Activated CD8-positive, alpha-beta memory T cell treated with anti-CD3 and anti-CD28 coated beads for 1 hour (primary cell): ENCODE results near the gene OR8B4.
"Not testable (repeated sequence)": the region's sequence is repeated elsewhere in the genome, so short reads cannot be mapped to it uniquely, and the experiment has no call there.

ENCODE experiments used
- DNase-seq, 2 donors: peaks; one replicate each; pipeline ENCODE4 v3.0.0-alpha.2; 2020; ENCODE audit warnings: low read depth in 1 of 2; ENCODE audit errors: extremely low read depth in 1 of 2

The OR8B4 gene

DNA sequence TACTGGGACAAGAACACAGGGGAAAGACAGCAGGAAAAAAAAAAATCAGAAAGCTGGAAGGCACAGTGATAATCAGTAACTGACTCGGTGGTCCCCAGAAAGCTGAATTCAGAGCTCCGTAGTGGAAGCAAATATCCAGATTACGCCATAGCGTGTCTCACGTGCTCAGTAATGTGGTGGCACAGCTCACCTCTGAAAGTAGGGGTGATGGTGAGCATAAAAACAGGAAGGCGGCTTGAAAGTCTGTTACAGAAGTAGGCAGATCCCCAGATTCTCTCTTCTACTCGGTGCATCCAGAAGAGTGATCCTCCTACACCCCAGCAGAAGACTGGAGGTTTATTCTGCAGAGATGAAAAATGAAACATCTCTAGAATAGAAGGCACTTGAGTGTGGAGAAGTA lies 14.8 kb downstream of the OR8B4 start:
- DNase-seq: no peak

DNA sequence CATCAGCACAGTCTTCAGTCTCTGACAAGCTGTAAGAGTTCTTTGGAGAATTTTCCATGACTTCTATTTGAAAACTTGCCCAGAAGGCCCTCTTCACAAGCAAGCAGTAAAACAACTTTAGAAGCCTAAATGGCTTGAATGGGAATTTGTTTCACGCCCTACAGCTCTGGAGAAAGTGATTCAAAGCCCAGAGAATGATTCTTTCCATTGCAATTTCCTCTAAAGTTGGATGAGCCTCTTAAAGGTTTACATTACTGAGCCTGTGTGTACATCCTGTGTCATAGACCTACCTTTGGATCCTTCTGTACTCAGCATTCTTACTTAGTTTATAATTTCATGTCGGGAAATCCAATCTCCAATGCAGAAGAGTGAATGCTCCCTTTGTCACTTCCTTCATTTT lies 19.1 kb downstream of the OR8B4 start:
- DNase-seq: no peak

DNA sequence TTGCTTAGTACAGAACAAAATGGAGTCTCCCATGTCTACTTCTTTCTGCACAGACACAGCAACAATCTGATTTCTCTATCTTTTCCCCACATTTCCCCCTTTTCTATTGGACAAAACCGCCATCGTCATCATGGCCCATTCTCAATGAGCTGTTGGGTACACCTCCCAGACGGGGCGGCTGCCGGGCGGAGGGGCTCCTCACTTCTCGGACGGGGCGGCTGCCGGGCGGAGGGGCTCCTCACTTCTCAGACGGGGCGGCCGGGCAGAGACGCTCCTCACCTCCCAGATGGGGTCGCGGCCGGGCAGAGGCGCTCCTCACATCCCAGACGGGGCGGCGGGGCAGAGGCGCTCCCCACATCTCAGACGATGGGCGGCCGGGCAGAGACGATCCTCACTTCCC lies 21.5 kb downstream of the OR8B4 start:
- DNase-seq: not testable (repeated sequence)

DNA sequence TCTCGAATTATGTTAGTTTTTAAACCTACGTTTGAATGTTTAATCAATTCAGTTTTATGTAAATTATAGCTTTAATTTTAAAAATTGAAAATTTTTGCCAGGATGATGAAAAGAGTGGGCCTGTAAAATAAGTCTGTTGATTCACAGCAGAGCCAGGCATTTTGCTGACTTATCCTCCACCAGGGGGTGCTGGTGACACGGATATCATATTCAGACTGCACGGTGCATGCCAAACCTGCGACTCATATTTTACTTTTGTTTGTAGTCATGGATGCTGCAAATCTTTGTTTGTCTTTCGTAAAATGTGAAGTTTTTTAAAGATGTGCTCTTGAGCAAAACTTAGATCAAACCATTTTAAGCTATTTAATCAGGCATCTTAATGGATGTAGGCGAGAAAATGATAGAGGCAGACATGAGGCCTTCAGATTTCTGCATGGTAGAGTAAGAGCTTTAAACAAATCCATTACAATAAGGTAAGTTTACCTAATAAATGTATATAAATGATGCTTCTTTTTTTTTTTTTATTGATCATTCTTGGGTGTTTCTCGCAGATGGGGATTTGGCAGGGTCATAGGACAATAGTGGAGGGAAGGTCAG lies 22.2 kb downstream of the OR8B4 start:
- no peak for DNase-seq

DNA sequence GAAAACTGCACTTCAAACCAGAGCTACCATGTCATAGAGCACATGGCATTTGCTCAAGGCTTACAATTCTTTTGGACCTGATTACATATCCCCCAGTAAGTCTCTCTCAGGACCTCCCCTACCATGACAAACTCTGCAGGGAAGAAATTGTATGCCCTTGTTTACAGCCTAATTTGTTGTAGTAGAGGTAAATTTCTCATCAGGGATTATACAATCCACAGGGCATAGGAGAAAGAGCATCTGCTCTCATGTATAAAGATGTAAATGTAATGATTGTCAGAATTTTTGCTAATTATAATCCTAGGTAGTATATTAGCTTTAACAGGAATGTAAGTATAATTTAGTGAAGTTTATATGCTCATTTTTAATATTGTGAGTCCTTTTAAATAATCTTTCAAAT lies 25.7 kb downstream of the OR8B4 start, which contains the start of gene OR8B3:
OR8B3 (minus strand) TSS at position 101 of the 400 bp plus-strand sequence. CDS start 1,673 bp downstream, outside the sequence.
- DNase-seq: no peak

DNA sequence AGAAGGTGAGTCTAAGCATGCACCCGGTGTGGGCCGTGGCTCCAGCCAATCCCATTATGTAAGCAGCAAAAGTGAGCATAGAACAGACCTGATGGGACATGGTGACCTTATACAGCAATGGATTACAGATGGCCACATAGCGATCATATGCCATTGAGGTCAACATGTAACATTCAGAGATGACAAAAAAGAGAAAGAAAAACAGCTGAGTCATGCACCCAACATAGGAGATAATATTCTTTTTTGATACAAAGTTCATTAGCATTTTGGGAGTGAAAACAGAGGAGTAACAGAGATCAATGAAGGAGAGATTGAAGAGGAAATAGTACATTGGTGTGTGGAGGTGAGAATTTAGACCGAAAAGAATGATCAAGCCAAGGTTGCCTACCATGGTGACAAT lies 27.8 kb downstream of the OR8B4 start:
- DNase-seq: not testable (repeated sequence)

DNA sequence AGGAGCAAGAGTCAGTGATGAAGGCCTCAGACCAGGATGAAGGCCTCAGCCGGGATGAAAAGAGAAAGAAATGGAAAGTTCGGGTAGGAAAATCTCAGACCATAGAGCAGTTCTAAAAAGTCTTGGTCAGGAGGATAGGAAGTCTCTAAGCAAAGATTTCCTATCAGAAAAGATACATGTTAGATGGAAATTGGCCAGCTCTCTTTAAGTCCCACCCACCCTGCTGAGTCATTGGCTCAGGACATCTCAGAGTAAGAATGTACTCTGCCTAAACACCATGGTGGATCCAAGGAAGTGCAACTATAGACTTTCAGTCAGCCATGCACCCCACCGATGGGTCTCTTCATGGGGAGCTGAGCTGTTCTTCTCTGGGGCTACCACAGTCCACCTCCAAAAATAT lies 30.3 kb downstream of the OR8B4 start:
- DNase-seq: no peak

DNA sequence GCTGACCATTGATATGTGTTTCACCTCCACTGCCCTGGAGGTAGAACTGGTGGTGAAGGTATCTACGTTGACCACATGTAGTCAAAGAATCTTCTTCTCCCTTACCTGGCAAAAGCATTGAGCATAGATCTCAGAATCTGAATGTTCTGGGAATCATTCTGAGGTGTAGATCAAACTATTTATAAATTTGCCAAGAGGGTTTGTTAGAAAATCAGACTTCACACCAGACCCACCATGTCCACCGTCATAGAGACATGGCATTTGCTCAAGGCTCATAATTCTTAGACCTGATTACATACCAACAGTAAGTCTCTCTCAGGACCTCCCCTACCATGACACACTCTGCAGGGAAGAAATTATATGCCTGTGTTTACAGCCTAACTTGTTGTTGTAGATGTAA lies 40.3 kb downstream of the OR8B4 start, which contains the start of gene OR8B2:
OR8B2 (minus strand) TSS at position 101 of the 400 bp plus-strand sequence. CDS start 1,156 bp downstream, outside the sequence.
- DNase-seq: no peak

DNA sequence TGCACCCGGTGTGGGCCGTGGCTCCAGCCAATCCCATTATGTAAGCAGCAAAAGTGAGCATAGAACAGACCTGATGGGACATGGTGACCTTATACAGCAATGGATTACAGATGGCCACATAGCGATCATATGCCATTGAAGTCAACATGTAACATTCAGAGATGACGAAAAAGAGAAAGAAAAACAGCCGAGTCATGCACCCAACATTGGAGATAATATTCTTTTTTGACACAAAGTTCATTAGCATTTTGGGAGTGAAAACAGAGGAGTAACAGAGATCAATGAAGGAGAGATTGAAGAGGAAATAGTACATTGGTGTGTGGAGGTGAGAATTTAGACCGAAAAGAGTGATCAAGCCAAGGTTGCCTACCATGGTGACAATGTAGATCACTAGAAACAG lies 41.8 kb downstream of the OR8B4 start:
- not testable (repeated sequence) for DNase-seq

DNA sequence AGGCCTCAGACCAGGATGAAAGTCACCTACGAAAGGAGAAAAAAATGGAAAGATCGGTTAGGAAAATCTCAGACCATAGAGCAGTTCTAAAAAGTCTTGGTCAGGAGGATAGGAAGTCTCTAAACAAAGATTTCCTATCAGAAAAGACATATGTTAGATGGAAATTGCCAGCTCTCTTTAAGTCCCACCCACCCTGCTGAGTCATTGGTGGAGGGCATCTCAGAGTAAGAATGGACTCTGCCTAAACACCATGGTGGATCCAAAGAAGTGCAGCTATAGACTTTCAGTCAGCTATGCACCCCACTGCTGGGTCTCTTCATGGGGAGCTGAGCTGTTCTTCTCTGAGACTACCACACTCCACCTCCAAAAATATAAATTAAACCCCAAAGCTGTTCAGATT lies 44.1 kb downstream of the OR8B4 start:
- DNase-seq: no peak

DNA sequence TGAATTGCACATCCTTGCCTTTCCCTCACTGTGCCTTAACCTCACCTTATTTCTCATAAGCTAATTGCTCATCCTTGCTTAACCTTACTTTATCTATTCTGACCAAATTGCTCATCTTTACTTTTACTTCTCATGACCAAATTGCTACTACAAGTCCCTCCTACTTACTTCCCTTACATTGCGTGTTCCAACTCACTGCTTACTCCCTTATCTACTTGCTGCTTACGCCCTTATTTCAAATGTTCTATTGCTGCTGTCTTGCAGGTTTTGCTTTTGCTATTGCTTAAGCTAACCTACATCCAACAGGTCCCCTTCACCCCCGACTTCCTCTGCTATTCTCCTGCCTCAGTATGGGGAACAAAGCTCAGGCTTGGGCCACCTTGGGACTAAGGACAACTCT lies 48.4 kb downstream of the OR8B4 start:
- no peak for DNase-seq
